Uterus (tissue), 4 donors: ENCODE data around the gene IP6K1. TPM values are rescaled to one million over a fixed set of nuclear protein-coding genes. Genes with fewer than 3 reads are reported as not detected.
A peak's percentile ranks its signal among the peaks of the same experiment; 100 is the strongest.
"Not testable (repeated sequence)": the region's sequence is repeated elsewhere in the genome, so short reads cannot be mapped to it uniquely, and the experiment has no call there.

ENCODE experiments used
- DNase-seq, 2 donors: peaks; one replicate each; pipeline ENCODE4 v3.0.0-alpha.2; 2019 to 2020
- H3K27ac ChIP-seq, 2 donors: fragments of 200-600 bp; sonication (generic); 1 replicate in 1 of 2; 2 replicates in 1 of 2; pipeline ENCODE4 v1.5.1; 2016 to 2018
- H3K27me3 ChIP-seq, 2 donors: fragments of 200-600 bp; sonication (generic); one replicate each; pipeline ENCODE4 v1.5.1; 2018 to 2019; ENCODE audit warnings: control low read depth in 1 of 2
- H3K36me3 ChIP-seq, 2 donors: fragments of 200-600 bp; sonication (generic); one replicate each; pipeline ENCODE4 v1.5.1; 2019; ENCODE audit warnings: control low read depth in 1 of 2
- H3K4me1 ChIP-seq, 2 donors: fragments of 200-600 bp; sonication (generic); one replicate each; pipeline ENCODE4 v1.5.1; 2018 to 2019; ENCODE audit warnings: control low read depth in 1 of 2
- H3K4me3 ChIP-seq, 2 donors: fragments of 200-600 bp; sonication (generic); 1 replicate in 1 of 2; 2 replicates in 1 of 2; pipeline ENCODE4 v1.5.1; 2018 to 2019; ENCODE audit warnings: mild to moderate bottlenecking in 1 of 2
- H3K9me3 ChIP-seq, 2 donors: fragments of 200-600 bp; sonication (generic); one replicate each; pipeline ENCODE4 v1.5.1; 2019; ENCODE audit warnings: control low read depth in 1 of 2
- POLR2A ChIP-seq, 2 donors: fragments of 450-650 bp; IDR thresholded peaks; one replicate each; pipeline ENCODE4 v1.6.1; 2016; ENCODE audit warnings: antibody characterized with exemption in 2 of 2, mild to moderate bottlenecking in 1 of 2, moderate library complexity in 1 of 2
- intact Hi-C: fragments of 100-400 bp; cut with DNase I; formaldehyde crosslinking; loops from one replicate; pipeline ENCODE4 v1.15.1; 2023; ENCODE audit warnings: low total_unique reads
- total RNA-seq, 4 donors: library from RNA; depleted of rRNA in 3 of 4; stranded (reverse); fragments of >200 nt in 3 of 4; gene quantifications; one replicate each; pipeline versions ENCODE4 v1.1.0 to v1.2.4, GENCODE V29; 2014 to 2023
- TF ChIP-seq, protein P1 (sequence below), 4 experiments: fragments of 200-600 bp in 2 of 4; fragments of 450-650 bp in 2 of 4; sonication (generic) in 2 of 4; IDR thresholded peaks; one replicate each; pipeline ENCODE4 v1.5.1; 2016 to 2019; ENCODE audit warnings: antibody characterized with exemption in 4 of 4, mild to moderate bottlenecking in 2 of 4, moderate library complexity in 1 of 4
- donor health status: DM: yes; HTN: yes; CAD: no.

The IP6K1 gene
- total RNA-seq, 4 donors from 2014 or later: 41.8 to 58.4 (median 50.9) TPM

DNA sequence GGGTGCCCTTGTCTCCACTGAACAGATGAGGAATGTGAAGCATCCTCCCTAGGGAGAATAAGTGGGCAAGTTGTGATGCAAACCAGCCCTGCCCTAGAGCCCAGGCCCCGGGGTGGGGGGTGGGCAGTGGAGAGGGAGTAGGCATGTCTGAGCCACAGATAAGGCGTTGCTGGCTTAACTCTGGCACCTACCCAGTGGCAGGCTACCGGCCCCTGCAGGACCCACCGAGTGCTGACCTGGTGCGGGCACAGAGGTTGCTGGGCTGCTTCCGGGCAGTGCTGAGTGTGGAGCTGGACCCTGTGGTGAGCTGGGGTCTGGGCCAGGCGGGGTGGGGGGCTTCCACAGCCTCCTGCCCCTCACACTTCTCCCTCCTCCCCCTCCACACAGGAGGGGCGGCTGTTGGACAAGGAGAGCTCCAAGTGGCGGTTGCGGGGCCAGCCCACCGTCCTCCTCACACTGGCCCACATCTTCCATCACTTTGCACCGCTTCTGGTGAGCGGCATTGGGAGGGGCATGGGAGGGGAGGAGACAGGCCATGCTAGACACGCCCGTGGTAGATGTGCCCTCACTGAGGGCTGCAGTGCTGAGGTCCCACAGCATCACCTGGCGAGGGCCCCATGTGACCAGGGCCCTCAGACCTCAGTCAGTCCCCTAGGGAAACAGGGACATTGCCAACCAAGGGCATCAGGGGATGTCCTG, 86.9 kb downstream of the IP6K1 start:
- TF ChIP-seq, protein P1, sequence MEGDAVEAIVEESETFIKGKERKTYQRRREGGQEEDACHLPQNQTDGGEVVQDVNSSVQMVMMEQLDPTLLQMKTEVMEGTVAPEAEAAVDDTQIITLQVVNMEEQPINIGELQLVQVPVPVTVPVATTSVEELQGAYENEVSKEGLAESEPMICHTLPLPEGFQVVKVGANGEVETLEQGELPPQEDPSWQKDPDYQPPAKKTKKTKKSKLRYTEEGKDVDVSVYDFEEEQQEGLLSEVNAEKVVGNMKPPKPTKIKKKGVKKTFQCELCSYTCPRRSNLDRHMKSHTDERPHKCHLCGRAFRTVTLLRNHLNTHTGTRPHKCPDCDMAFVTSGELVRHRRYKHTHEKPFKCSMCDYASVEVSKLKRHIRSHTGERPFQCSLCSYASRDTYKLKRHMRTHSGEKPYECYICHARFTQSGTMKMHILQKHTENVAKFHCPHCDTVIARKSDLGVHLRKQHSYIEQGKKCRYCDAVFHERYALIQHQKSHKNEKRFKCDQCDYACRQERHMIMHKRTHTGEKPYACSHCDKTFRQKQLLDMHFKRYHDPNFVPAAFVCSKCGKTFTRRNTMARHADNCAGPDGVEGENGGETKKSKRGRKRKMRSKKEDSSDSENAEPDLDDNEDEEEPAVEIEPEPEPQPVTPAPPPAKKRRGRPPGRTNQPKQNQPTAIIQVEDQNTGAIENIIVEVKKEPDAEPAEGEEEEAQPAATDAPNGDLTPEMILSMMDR (IDR thresholded peaks at IDR 0.05): no peak
- TF ChIP-seq POLR2A (IDR thresholded peaks at IDR 0.05): no peak
- no peaks in the 10 kb centered on the region for H3K9me3 ChIP-seq
- H3K4me1 ChIP-seq: no peaks in the 10 kb centered on the region
- H3K27me3 ChIP-seq: no peaks in the 10 kb centered on the region
- no peak overlapping the region for H3K4me3 ChIP-seq
- no peaks in the 10 kb centered on the region for H3K36me3 ChIP-seq
- no peak overlapping the region for H3K27ac ChIP-seq
- no peak for DNase-seq
- intact Hi-C loops: no loop called here

DNA sequence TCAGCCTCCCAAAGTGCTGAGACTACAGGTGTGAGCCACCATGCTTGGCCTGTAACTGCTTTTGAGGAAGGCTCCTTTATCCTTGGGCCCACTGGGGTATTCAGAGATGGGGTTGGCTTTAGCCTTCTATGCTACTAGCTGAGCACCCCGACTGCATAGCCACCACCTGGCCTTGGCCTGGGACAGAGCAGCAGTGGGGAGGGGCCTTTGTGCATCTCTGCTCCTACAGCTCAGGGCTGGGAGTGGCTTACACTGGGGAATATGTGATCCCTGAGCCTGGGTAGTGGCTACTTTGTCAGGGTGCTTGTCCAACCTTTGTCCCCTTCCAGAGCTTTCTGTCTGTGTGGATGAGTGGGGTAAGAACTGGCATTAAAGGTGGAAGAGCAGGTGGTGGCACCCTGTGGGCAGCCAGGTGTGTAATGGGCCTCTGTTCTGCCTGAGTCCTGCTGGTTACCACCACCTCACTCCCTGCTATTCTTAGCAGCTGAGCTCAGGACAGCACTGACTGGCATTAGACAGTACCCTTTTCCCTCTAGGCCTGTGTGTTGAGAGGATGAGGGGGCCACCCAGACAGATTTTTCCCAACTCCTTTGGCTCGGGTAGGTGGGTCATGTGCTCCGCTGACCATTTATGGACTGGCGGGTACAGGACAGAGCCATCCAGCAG, 90.9 kb downstream of the IP6K1 start:
- H3K27ac ChIP-seq, H3K27me3 ChIP-seq, H3K4me1 ChIP-seq, H3K4me3 ChIP-seq, DNase-seq, H3K36me3 ChIP-seq, H3K9me3 ChIP-seq, intact Hi-C loops: not testable (repeated sequence)

- H3K36me3 ChIP-seq, H3K27ac ChIP-seq, H3K9me3 ChIP-seq, intact Hi-C loops, H3K4me3 ChIP-seq, DNase-seq, H3K27me3 ChIP-seq: not testable (repeated sequence)
- H3K4me1 ChIP-seq: peaks cover 0 to 12% of the 10 kb centered on the region in 2 donors
These were observed 91.8 kb downstream of the IP6K1 start for GRCh38 chr3:49694409-49695070.

DNA sequence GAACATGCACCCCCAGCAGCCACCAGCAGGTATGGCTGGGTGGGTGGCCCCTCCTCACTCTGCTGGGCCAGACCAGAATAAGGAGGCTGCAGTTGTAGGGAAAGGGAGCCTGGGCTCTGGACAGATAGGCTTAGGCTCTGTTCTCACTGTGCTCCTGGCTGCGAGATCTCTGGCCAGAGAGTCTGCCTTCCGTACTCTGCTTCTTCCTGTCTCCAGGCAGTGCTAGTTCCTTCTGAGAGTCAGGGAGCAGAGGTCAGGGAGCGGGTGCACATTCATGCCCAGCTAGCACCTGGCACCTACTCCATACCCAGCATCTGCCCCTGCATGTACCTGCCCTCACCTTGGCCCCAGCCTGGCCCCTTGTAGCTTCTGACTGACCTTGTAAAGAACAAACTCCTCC, 94.9 kb downstream of the IP6K1 start:
- H3K4me3 ChIP-seq, H3K36me3 ChIP-seq, H3K9me3 ChIP-seq, intact Hi-C loops, H3K27me3 ChIP-seq, DNase-seq, H3K27ac ChIP-seq: not testable (repeated sequence)
- H3K4me1 ChIP-seq: peaks cover 0 to 12% of the 10 kb centered on the region in 2 donors

- DNase-seq, H3K27ac ChIP-seq, H3K36me3 ChIP-seq, H3K9me3 ChIP-seq, intact Hi-C loops, H3K4me3 ChIP-seq, H3K27me3 ChIP-seq: not testable (repeated sequence)
- peaks cover 0 to 12% of the 10 kb centered on the region in 2 donors for H3K4me1 ChIP-seq
These were observed 95.5 kb downstream of the IP6K1 start for GRCh38 chr3:49690856-49691255.

GRCh38 chr3:49689908-49690624, 96.3 kb downstream of the IP6K1 start:
- intact Hi-C loops: not testable (repeated sequence)

GRCh38 chr3:49689046-49689907, 97.1 kb downstream of the IP6K1 start, which contains the start of the genes MST1 and RNF123:
TSS of gene MST1 (minus strand) at chr3:49689474. CDS start at chr3:49688691, 783 bp downstream.
TSS of gene RNF123 (plus strand) at chr3:49689557. CDS start at chr3:49691166, 1,609 bp downstream.
- peak; percentile 85 to 91 for DNase-seq
- H3K36me3 ChIP-seq: no peaks in the 10 kb centered on the region
- peaks cover 0 to 12% of the 10 kb centered on the region in 2 donors for H3K4me1 ChIP-seq
- no peaks in the 10 kb centered on the region for H3K27me3 ChIP-seq
- peak within 1 kb of the TSS; percentile 79 to 84 for H3K4me3 ChIP-seq
- no peaks in the 10 kb centered on the region for H3K9me3 ChIP-seq
- H3K27ac ChIP-seq: peak within 1 kb of the TSS; percentile 40 to 86
- TF ChIP-seq, protein P1 (IDR thresholded peaks at IDR 0.05): peak; percentile 27 to 53 (median 44)
- peak in 1 of 2 donors; percentile 56 for TF ChIP-seq POLR2A (IDR thresholded peaks at IDR 0.05)
- intact Hi-C loops: no loop called here

More at GRCh38 chr3:49689908-49690624, 96.3 kb downstream of the IP6K1 start:
- Histone ChIP-seq H3K4me3 (peak overlapping the region; percentile 79 to 84), H3K27ac (peak overlapping the region; percentile 40 to 86), H3K4me1 (peaks cover 0 to 12% of the 10 kb centered on the region in 2 donors)
- not testable (repeated sequence) for H3K9me3 ChIP-seq, H3K36me3 ChIP-seq, DNase-seq, H3K27me3 ChIP-seq

DNA sequence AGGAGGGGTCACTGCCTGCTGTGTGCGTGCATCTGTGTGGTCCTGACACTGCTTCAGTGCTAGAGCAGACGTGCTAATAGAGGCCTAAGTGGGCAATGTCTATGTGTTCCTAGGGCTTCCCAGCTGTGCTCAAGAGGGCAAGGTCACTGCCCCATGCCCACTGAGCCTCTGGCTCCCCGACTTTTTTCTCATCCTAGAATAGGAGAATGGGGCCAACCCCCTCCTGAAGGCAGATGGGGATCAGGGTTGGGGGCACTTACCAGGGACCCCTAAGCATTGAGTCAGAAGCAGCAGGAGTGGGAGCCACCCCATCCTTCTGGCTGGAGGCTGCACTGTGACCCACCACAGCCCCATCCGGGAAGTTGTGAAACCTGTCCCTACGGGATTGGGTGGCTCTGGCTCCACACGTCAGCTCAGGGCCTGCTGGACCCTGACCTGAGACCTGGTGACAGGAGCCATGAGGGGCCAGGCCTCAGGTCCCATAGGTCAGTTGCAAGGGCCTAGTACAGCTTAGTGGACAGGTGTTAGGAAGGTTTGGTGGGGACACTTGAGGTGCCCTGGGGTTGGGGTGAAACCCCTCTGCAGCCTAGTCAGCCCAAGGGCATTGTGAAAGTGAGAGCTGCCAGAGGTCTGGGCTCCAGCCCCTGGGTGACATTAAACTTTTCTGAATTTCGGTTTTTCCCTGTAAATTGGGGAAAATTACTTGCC, 97.8 kb downstream of the IP6K1 start:
- Histone ChIP-seq H3K4me1 (peaks cover 0 to 12% of the 10 kb centered on the region in 2 donors), H3K27ac (peak overlapping the region; percentile 40 to 86), H3K4me3 (peak overlapping the region; percentile 79 to 84)
- H3K27me3 ChIP-seq, intact Hi-C loops, DNase-seq, H3K36me3 ChIP-seq, H3K9me3 ChIP-seq: not testable (repeated sequence)

- DNase-seq, intact Hi-C loops, H3K9me3 ChIP-seq, H3K27ac ChIP-seq, H3K27me3 ChIP-seq, H3K4me3 ChIP-seq, H3K36me3 ChIP-seq: not testable (repeated sequence)
- H3K4me1 ChIP-seq: peaks cover 0 to 12% of the 10 kb centered on the region in 2 donors
These were observed 98.9 kb downstream of the IP6K1 start for GRCh38 chr3:49687424-49687795.
